HL-60 (cell line): ENCODE results near the gene PICK1.

ENCODE experiments used
- DNase-seq, 2 experiments: peaks; one replicate each; pipeline ENCODE4 v3.0.0-alpha.2; 2010 to 2020; ENCODE audit warnings: low read depth in 1 of 2, low spot score in 1 of 2
- H3K27ac ChIP-seq: fragments of 250-450 bp; sonication (Bioruptor Pico); replicated peaks from 2 replicates; pipeline ENCODE4 v1.5.1; 2020; ENCODE audit warnings: mild to moderate bottlenecking, moderate library complexity
- H3K27me3 ChIP-seq: fragments of 250-450 bp; sonication (Bioruptor Pico); 2 replicates; pipeline ENCODE4 v1.5.1; 2021; ENCODE audit warnings: mild to moderate bottlenecking, moderate library complexity; ENCODE audit not compliant: insufficient read depth, poor library complexity, severe bottlenecking
- H3K4me3 ChIP-seq: replicated peaks from 2 replicates; pipeline ENCODE4 v1.5.1; 2011; ENCODE audit warnings: mild to moderate bottlenecking, control low read depth, low read length; ENCODE audit not compliant: insufficient read depth
- CTCF ChIP-seq: IDR thresholded peaks from one replicate; pipeline ENCODE4 v1.5.1; 2011; ENCODE audit warnings: low read length, control low read depth, inconsistent platforms; ENCODE audit not compliant: insufficient read depth
- GABPA ChIP-seq: IDR thresholded peaks from 2 replicates; pipeline ENCODE4 v1.6.1; 2012; ENCODE audit warnings: low read depth
- POLR2AphosphoS5 ChIP-seq: IDR thresholded peaks from 2 replicates; pipeline ENCODE4 v1.6.1; 2012; ENCODE audit warnings: low read depth
- REST ChIP-seq: IDR thresholded peaks from 2 replicates; pipeline ENCODE4 v1.6.1; 2012; ENCODE audit warnings: low read depth; ENCODE audit not compliant: insufficient replicate concordance
- SPI1 ChIP-seq: IDR thresholded peaks from 2 replicates; pipeline ENCODE4 v1.6.1; 2012; ENCODE audit warnings: low read depth, mild to moderate bottlenecking, borderline replicate concordance

Gene PICK1

GRCh38 chr22:38125038-38125610 is 67.9 kb downstream of the PICK1 start:
- no peak for DNase-seq
- no peaks in the 10 kb centered on the region for H3K27me3 ChIP-seq
- no peak overlapping the region for H3K27ac ChIP-seq
- H3K4me3 ChIP-seq, result no peak overlapping the region
- no peak for TF ChIP-seq CTCF
- TF ChIP-seq REST, result no peak
- no peak for TF ChIP-seq POLR2AphosphoS5
- TF ChIP-seq SPI1, result no peak
- no peak for TF ChIP-seq GABPA
